Psoas muscle (tissue), 8 donors: ENCODE results near the gene NEK10. TPM values are rescaled to one million over a fixed set of nuclear protein-coding genes. Genes with fewer than 3 reads are reported as not detected.

ENCODE experiments used
- ATAC-seq, 4 donors: fragments of 200-7000 bp; cut with Tn5 transposase; one replicate each; pipeline ENCODE4 v1.9.1; 2020; ENCODE audit warnings: moderate library complexity in 3 of 4, mild to moderate bottlenecking in 2 of 4
- DNase-seq, 2 donors: peaks; one replicate each; pipeline ENCODE4 v3.0.0-alpha.2; 2020
- H3K27ac ChIP-seq: fragments of 200-600 bp; one replicate; pipeline ENCODE4 v1.8.0; 2022
- H3K27me3 ChIP-seq, 3 donors: fragments of 200-600 bp in 1 of 3; one replicate each; pipeline versions ENCODE4 v1.6.1 to v1.8.0; 2013 to 2022; ENCODE audit warnings: low read length in 2 of 3, mild to moderate bottlenecking in 2 of 3, moderate library complexity in 1 of 3; ENCODE audit not compliant: insufficient read depth in 3 of 3
- H3K36me3 ChIP-seq, 2 donors: fragments of 200-600 bp in 1 of 2; one replicate each; pipeline versions ENCODE4 v1.6.1 to v1.8.0; 2013 to 2022; ENCODE audit warnings: low read depth in 1 of 2, mild to moderate bottlenecking in 1 of 2, moderate library complexity in 1 of 2; ENCODE audit not compliant: insufficient read depth in 1 of 2
- H3K4me1 ChIP-seq: fragments of 200-600 bp; one replicate; pipeline ENCODE4 v1.8.0; 2022
- H3K4me3 ChIP-seq: fragments of 200-600 bp; one replicate; pipeline ENCODE4 v1.8.0; 2022; ENCODE audit warnings: mild to moderate bottlenecking
- H3K9me3 ChIP-seq: fragments of 200-600 bp; one replicate; pipeline ENCODE4 v1.8.0; 2022
- WGBS, 3 donors: extraction: QIAGEN DNeasy Blood & Tissue Kit; methylation state at CpG; one replicate each; pipeline versions ENCODE4 v1.1.6 to v1.1.7; 2013; 5-methylcytosine and 5-hydroxymethylcytosine counted together
- intact Hi-C, 2 donors: fragments of 100-400 bp; cut with DNase I; formaldehyde crosslinking; loops; one replicate each; pipeline versions ENCODE4 v1.11.0 to v1.14.2; 2022
- polyA plus RNA-seq, 3 donors: library from polyadenylated mRNA; stranded (reverse); fragments of 200-250 nt; gene quantifications; one replicate each; pipeline ENCODE4 v1.2.3, GENCODE V29; 2013
- total RNA-seq, 4 donors: library from RNA; stranded (reverse); fragmentation: NEBNext Ultra II Directional in 2 of 4; extraction: Animal tissue kit (Norgen Biotek cat#: 25700) in 2 of 4; gene quantifications; one replicate each; pipeline versions ENCODE4 v1.2.1 to v1.2.4, GENCODE V29; 2021 to 2023
- TF ChIP-seq, protein P1 (sequence below): fragments of 200-600 bp; IDR thresholded peaks from one replicate; pipeline ENCODE4 v1.8.0; 2022; ENCODE audit warnings: antibody characterized with exemption
- donor health status: healthy with polysubstance abuse.
- donor health status: DM: no; HTN: no; CAD: no; lungs with moderate emphysema.
- donor health status: Bipolar disorder and iron deficiency.
- donor health status: healthy.
- donor health status: DM: yes; HTN: yes; CAD: no.
- donor health status: DM: no; HTN: no; CAD: no.
- donor health status: DM: no; HTN: no; CAD: no.
- donor health status: DM: yes; HTN: yes; CAD: no.

NEK10 gene
- total and polyA plus RNA-seq, 7 donors = 0.44 to 16.6 (median 5.0) TPM

GRCh38 chr3:27317096-27317495 lies 52.1 kb downstream of the NEK10 start:
- H3K27ac ChIP-seq = peak overlapping the region; percentile 34

DNA sequence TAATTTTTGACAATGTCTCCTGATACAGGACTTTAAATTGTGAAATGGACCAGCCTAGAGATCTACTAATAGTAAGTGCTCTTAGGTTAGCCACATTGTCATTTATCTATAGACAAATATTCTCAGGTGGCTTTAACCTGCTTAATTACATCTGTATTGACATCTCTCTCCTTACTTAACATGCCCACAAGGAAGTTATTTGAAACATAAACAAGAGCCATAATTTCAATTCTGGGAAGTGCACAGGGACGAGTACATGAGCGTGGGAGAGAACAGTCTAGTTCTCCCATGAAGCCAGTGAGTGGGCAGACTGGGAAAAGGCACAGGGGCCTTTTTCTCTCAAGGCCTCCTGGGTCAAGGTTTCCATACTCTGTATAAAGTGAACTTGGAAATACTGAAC lies 54.2 kb downstream of the NEK10 start:
- DNase-seq = no peak
- ATAC-seq = no peak
- peaks cover 15% of the 10 kb centered on the region for H3K4me1 ChIP-seq
- H3K27ac ChIP-seq = no peak overlapping the region
- intact Hi-C loops = loop anchor here in 1 of 2 donors (2.0 kb wide), 1 partner anchor 152 kb away; no protein-coding TSS in a partner anchor
- no peaks in the 10 kb centered on the region for H3K9me3 ChIP-seq
- TF ChIP-seq, protein P1, sequence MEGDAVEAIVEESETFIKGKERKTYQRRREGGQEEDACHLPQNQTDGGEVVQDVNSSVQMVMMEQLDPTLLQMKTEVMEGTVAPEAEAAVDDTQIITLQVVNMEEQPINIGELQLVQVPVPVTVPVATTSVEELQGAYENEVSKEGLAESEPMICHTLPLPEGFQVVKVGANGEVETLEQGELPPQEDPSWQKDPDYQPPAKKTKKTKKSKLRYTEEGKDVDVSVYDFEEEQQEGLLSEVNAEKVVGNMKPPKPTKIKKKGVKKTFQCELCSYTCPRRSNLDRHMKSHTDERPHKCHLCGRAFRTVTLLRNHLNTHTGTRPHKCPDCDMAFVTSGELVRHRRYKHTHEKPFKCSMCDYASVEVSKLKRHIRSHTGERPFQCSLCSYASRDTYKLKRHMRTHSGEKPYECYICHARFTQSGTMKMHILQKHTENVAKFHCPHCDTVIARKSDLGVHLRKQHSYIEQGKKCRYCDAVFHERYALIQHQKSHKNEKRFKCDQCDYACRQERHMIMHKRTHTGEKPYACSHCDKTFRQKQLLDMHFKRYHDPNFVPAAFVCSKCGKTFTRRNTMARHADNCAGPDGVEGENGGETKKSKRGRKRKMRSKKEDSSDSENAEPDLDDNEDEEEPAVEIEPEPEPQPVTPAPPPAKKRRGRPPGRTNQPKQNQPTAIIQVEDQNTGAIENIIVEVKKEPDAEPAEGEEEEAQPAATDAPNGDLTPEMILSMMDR = no peak
- no peak overlapping the region for H3K4me3 ChIP-seq
- H3K36me3 ChIP-seq = peaks cover 2 to 5% of the 10 kb centered on the region in 2 donors
- no peaks in the 10 kb centered on the region for H3K27me3 ChIP-seq
- 66 to 77% (median 71%) methylated on average over 2 of the region's 2 CpGs for WGBS, 3 donors

More at GRCh38 chr3:27317096-27317495, 52.1 kb downstream of the NEK10 start:
- DNase-seq = no peak
- Histone ChIP-seq H3K4me3 (no peak overlapping the region), H3K36me3 (peaks cover 0 to 2% of the 10 kb centered on the region in 2 donors), H3K4me1 (peaks cover 25% of the 10 kb centered on the region), H3K9me3 (no peaks in the 10 kb centered on the region), H3K27me3 (no peaks in the 10 kb centered on the region)
- TF ChIP-seq, protein P1 = no peak
- intact Hi-C loops = no loop called here
- ATAC-seq = peak in 1 of 4 donors; percentile 29
- WGBS, 3 donors = 33 to 59% (median 56%) methylated on average over 1 of the region's 1 CpG

DNA sequence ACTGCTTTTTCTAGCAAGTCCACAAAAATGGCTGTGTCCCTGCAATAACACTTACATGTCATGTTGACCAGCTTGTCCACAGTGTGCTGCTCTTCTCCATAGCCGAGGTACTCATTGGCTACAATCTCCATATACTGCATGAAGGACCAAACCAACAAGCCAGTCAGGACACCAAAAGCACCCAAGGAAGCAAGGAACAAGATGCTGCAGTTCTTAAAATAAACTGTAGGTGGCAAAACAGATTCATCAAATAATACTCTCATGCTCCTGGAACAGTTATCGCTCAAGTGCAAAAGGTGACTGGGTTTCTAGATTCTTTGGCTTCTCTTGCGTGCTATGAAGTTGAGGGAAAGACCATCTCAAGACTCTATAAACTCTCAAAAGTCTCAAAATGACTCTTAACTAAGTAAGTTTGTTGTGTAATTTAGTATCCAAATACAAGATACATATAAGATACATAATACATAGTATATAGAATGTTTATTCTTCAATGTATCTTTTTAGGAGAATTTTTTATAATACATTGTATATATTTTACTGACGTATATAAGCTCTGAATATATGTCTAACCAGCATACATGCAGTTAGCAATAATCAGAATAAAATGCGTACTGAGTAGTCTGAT lies 57.0 kb downstream of the NEK10 start:
- WGBS, 3 donors = 36 to 40% (median 39%) methylated on average over 5 of the region's 5 CpGs

DNA sequence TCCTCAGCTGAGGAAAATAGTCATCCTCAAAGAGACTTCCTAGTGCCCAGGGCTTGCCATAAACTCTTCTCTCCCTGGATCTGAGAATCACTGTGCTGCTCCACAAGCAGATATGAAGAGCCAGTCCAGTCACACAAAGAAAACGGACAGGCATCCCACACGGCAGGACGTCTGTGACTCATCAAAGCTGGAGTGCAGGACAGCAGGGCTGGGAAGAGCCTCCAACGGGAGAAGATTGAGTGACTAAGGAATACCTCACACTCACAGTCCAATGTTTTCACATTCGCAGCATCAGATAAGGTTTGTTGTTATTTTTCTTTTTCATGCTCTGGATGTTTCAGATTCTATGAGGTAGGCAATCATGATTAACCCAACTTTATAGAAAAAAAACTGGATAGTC lies 57.8 kb downstream of the NEK10 start:
- Histone ChIP-seq H3K36me3 (peaks cover 2 to 5% of the 10 kb centered on the region in 2 donors), H3K9me3 (no peaks in the 10 kb centered on the region), H3K27ac (no peak overlapping the region), H3K4me1 (no peaks in the 10 kb centered on the region), H3K27me3 (no peaks in the 10 kb centered on the region), H3K4me3 (no peak overlapping the region)
- TF ChIP-seq, protein P1 = no peak
- intact Hi-C loops = loop anchor here (5.0 kb wide), 3 partner anchors 51 to 371 kb away; no protein-coding TSS in a partner anchor
- DNase-seq (no peak), ATAC-seq (peak in 2 of 4 donors; percentile 36 to 72)
- WGBS, 3 donors = 61 to 73% (median 62%) methylated on average over 5 of the region's 5 CpGs

More for the DNA sequence above, 57.0 kb downstream of the NEK10 start:
- Histone ChIP-seq H3K36me3 (peaks cover 2 to 5% of the 10 kb centered on the region in 2 donors), H3K9me3 (no peaks in the 10 kb centered on the region), H3K27me3 (no peaks in the 10 kb centered on the region), H3K4me3 (no peak overlapping the region), H3K27ac (no peak overlapping the region), H3K4me1 (peaks cover 5% of the 10 kb centered on the region)
- ATAC-seq (peak; percentile 73 to 90 (median 80)), DNase-seq (no peak)
- TF ChIP-seq, protein P1 = peak; percentile 87
- intact Hi-C loops = loop anchor here (5.0 kb wide), 3 partner anchors 50 to 370 kb away; no protein-coding TSS in a partner anchor
